ENCODE results near the gene CD79B.

Gene CD79B

GRCh38 chr17:63931981-63932561, at the start of gene CD79B:
TSS of gene CD79B (minus strand) at chr17:63932331. CDS start at chr17:63932261, 70 bp downstream.
- DNase-seq (ENCODE audit: low spot score in 2 of 2) (no peak), ATAC-seq (peak; percentile 69)
- H3K4me3 Mint-ChIP-seq, result peak within 1 kb of the TSS; percentile 83
- peak within 1 kb of the TSS; percentile 92 for H3K27ac Mint-ChIP-seq
- no peaks in the 10 kb centered on the region for H3K36me3 Mint-ChIP-seq
- peaks cover 28% of the 10 kb centered on the region for H3K4me1 Mint-ChIP-seq
- no peaks in the 10 kb centered on the region for H3K9me3 Mint-ChIP-seq

GRCh38 chr17:63978272-63979200, 46.4 kb upstream of the CD79B start:
- no peak overlapping the region for H3K4me3 Mint-ChIP-seq
- H3K4me1 Mint-ChIP-seq, result peaks cover 20% of the 10 kb centered on the region
- DNase-seq (ENCODE audit: low spot score in 2 of 2), result no peak
- H3K36me3 Mint-ChIP-seq, result no peaks in the 10 kb centered on the region
- H3K9me3 Mint-ChIP-seq, result no peaks in the 10 kb centered on the region
- no peak for ATAC-seq
- H3K27ac Mint-ChIP-seq, result no peak overlapping the region

GRCh38 chr17:63976702-63977101, 44.6 kb upstream of the CD79B start:
- no peak for ATAC-seq
- no peak for DNase-seq (ENCODE audit: low spot score in 2 of 2)
- peaks cover 20% of the 10 kb centered on the region for H3K4me1 Mint-ChIP-seq
- no peak overlapping the region for H3K4me3 Mint-ChIP-seq
- H3K27ac Mint-ChIP-seq, result no peak overlapping the region
- no peaks in the 10 kb centered on the region for H3K9me3 Mint-ChIP-seq
- no peaks in the 10 kb centered on the region for H3K36me3 Mint-ChIP-seq

GRCh38 chr17:63975541-63976092, 43.5 kb upstream of the CD79B start:
- Mint-ChIP-seq H3K4me1 (peaks cover 20% of the 10 kb centered on the region), H3K9me3 (no peaks in the 10 kb centered on the region), H3K27ac (peak overlapping the region; percentile 32), H3K36me3 (no peaks in the 10 kb centered on the region), H3K4me3 (no peak overlapping the region)
- no peak for DNase-seq (ENCODE audit: low spot score in 2 of 2)
- peak; percentile 29 for ATAC-seq

DNA sequence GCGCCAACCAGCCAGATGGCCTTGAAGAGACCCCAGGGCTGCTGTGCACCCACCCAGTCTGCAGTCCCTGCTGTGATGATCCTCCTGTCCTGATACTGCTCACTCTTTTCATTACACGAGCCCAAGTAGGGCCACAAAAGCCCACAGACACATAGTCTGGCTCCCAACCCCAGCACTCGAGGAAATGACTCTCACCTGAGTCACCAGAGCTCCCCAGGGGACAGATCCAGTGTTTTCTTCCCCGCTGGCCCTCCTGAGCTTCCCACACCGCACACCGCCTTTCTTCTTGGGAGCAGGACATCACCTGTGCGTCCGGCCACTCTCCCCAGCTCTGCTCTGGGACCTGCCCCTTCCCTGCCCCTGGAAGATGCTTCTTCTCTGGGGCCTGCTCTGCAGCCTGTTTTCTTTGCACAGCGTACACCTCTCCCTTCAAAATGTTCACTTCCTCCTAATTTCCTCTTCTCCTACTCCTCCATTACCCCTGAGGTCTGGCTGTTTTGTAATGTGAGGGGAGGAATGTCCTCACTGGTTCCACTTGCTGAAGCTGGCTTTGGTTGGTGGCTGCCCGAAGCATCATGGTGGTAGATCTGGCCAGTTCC, 42.6 kb upstream of the CD79B start:
- Mint-ChIP-seq H3K4me3 (no peak overlapping the region), H3K36me3 (no peaks in the 10 kb centered on the region), H3K27ac (peak overlapping the region; percentile 23), H3K9me3 (no peaks in the 10 kb centered on the region), H3K4me1 (peaks cover 20% of the 10 kb centered on the region)
- peak; percentile 78 for ATAC-seq
- DNase-seq (ENCODE audit: low spot score in 2 of 2), result no peak

- H3K36me3 Mint-ChIP-seq, result no peaks in the 10 kb centered on the region
- peaks cover 20% of the 10 kb centered on the region for H3K4me1 Mint-ChIP-seq
- no peak overlapping the region for H3K4me3 Mint-ChIP-seq
- peak overlapping the region; percentile 23 for H3K27ac Mint-ChIP-seq
- H3K9me3 Mint-ChIP-seq, result no peaks in the 10 kb centered on the region
- DNase-seq (ENCODE audit: low spot score in 2 of 2) (no peak), ATAC-seq (no peak)
Measured at GRCh38 chr17:63973930-63974593, 41.9 kb upstream of the CD79B start.

DNA sequence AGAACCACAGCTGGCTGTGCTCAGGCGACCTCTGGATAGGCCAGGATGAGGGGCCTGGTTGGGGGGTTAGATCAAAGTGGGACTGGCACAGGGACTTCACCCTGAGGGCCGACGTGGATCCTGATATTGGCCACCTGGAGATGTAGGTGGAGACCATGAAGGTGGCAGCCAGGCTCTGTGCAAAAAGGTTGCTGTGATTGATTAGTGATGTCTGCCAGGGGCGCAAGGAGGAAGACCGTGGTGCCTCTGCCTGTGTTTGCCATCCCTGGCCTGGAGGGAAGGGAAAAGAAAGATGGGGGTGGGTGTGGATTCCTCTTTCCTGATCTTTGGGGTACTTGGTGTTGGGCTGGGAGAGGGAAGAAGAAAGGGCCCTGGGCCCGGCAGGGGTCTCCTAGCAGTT, 41.1 kb upstream of the CD79B start:
- H3K4me3 Mint-ChIP-seq, result no peak overlapping the region
- H3K9me3 Mint-ChIP-seq, result no peaks in the 10 kb centered on the region
- H3K36me3 Mint-ChIP-seq, result no peaks in the 10 kb centered on the region
- peak overlapping the region; percentile 43 for H3K27ac Mint-ChIP-seq
- ATAC-seq (no peak), DNase-seq (ENCODE audit: low spot score in 2 of 2) (no peak)
- H3K4me1 Mint-ChIP-seq, result peaks cover 23% of the 10 kb centered on the region

DNA sequence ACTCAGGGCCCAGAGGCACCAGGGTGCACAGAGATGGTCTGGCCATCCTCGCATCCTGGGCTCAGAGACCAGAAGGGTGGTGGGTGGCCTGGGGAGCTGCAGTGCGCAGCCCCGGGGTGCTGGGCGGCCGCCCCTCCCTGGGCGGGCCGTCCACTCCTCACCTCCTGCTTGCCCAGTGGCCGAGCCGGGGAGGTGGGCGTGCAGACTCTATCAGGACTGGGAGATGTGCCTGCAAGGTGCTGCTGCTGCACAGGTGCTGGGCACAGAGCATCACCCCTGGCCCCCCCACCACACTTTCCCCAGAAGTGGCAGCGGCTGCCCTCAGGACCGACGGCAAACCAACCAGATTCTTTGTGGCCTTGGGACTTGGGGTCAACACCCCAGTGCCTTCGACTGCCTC, 40.7 kb upstream of the CD79B start, which contains the start of gene SCN4A:
TSS of gene SCN4A (minus strand) at position 123 of the 400 bp plus-strand sequence. CDS start at position 46, 77 bp downstream.
- Mint-ChIP-seq H3K4me3 (no peak within 1 kb of the TSS), H3K36me3 (no peaks in the 10 kb centered on the region), H3K9me3 (no peaks in the 10 kb centered on the region), H3K27ac (peak within 1 kb of the TSS; percentile 43), H3K4me1 (peaks cover 28% of the 10 kb centered on the region)
- DNase-seq (ENCODE audit: low spot score in 2 of 2) (no peak), ATAC-seq (no peak)

GRCh38 chr17:63969278-63969677, 37.1 kb upstream of the CD79B start:
- Mint-ChIP-seq H3K9me3 (no peaks in the 10 kb centered on the region), H3K4me3 (no peak overlapping the region), H3K27ac (no peak overlapping the region), H3K4me1 (peaks cover 30% of the 10 kb centered on the region), H3K36me3 (no peaks in the 10 kb centered on the region)
- no peak for DNase-seq (ENCODE audit: low spot score in 2 of 2)
- no peak for ATAC-seq

DNA sequence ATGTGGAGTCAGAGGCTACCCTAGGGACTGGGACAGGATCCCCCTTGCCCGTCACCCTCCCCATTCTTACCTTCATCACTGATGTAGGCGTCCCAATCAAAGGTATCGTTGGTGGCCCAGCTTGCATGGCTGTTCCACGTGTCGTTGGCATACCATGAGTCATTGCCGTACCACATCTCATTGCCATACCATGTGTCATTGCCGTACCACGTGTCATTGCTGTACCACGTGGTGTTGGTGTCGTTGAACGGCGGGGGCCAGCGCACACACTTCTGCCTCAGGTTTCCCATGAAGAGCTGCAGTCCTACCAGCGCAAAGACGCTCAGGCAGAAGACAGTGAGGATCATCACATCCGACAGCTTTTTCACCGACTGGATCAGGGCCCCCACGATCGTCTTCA, 35.8 kb upstream of the CD79B start:
- no peak for DNase-seq (ENCODE audit: low spot score in 2 of 2)

DNA sequence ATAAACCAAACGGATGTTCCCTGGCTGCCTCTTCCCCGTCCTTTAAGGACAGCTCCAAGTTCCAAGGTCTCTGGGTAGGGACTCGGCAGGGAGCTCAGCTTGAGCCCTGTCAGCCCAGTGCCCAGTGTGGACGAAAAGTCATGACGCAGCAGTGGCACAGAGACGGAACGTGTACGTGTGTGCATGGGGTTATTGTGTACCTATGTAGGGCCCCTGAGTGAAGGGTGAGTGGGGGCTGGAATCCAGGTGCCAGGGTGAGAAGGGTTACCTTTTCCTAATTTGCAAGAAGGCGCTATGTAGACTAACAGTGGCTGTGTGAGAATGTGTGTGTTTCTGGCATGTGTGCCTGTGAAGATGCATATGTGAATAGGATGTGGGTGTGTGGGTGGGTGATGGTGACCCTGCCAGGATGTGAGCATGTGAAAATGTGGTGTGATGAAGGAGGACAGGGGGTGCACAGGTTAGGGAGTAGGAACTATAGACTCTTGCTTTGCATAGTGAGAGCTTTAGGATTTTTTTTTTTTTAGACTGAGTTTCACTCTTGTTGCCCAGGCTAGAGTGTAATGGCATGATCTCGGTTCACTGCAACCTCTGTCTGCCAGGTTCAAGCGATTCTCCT, 34.6 kb upstream of the CD79B start:
- DNase-seq (ENCODE audit: low spot score in 2 of 2) (no peak), ATAC-seq (peak; percentile 95)
- no peak overlapping the region for H3K27ac Mint-ChIP-seq
- H3K4me3 Mint-ChIP-seq, result peak overlapping the region; percentile 0
- H3K4me1 Mint-ChIP-seq, result peaks cover 38% of the 10 kb centered on the region
- H3K9me3 Mint-ChIP-seq, result no peaks in the 10 kb centered on the region
- H3K36me3 Mint-ChIP-seq, result no peaks in the 10 kb centered on the region

More for the DNA sequence above, 35.8 kb upstream of the CD79B start:
- no peaks in the 10 kb centered on the region for H3K9me3 Mint-ChIP-seq
- peak; percentile 73 for ATAC-seq
- no peak overlapping the region for H3K27ac Mint-ChIP-seq
- no peak overlapping the region for H3K4me3 Mint-ChIP-seq
- H3K36me3 Mint-ChIP-seq, result no peaks in the 10 kb centered on the region
- peaks cover 28% of the 10 kb centered on the region for H3K4me1 Mint-ChIP-seq

DNA sequence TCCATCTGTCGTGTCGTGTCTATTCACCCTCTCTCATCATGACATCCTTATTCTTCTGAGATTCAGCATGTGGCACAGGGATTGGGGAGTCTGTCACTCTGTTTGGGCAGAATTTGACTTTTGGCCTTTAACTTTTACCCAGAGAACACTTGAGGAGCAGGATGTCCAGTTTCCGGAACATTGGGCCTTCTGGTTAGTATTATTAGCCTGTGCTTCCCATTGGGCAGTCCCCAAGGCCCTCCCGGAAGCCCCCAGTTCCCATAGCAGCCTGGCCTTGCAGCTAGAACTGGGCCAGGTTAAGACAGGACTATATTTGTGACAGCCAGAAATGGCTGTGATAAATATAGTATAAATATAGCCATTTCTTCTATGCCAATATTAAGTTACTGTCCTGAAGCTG, 31.0 kb upstream of the CD79B start:
- DNase-seq (ENCODE audit: low spot score in 2 of 2) (no peak), ATAC-seq (no peak)
- Mint-ChIP-seq H3K27ac (no peak overlapping the region), H3K36me3 (no peaks in the 10 kb centered on the region), H3K9me3 (no peaks in the 10 kb centered on the region), H3K4me1 (peaks cover 39% of the 10 kb centered on the region), H3K4me3 (no peak overlapping the region)

DNA sequence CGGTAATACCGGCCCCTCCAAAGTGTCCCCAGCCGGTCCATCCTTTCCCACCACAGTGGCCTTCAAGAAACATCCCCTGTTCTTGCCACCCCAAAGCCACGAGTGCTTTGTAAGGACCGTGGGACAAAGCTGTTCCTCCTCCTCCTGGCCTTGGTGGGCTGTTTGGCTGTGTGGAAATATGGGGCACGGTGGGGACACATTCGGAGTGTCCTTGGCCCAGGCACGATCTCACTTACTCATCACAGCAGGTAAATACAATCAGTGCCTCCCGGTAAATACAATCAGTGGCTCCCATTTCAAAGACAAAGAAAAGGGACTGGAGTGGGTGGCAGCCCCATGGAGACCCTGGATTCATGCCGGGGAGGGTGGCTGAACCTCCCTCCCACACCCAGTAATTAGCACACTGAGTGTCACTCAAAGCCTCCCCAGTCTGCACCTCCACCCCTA, 30.2 kb upstream of the CD79B start:
- Mint-ChIP-seq H3K4me3 (no peak overlapping the region), H3K27ac (no peak overlapping the region)

DNA sequence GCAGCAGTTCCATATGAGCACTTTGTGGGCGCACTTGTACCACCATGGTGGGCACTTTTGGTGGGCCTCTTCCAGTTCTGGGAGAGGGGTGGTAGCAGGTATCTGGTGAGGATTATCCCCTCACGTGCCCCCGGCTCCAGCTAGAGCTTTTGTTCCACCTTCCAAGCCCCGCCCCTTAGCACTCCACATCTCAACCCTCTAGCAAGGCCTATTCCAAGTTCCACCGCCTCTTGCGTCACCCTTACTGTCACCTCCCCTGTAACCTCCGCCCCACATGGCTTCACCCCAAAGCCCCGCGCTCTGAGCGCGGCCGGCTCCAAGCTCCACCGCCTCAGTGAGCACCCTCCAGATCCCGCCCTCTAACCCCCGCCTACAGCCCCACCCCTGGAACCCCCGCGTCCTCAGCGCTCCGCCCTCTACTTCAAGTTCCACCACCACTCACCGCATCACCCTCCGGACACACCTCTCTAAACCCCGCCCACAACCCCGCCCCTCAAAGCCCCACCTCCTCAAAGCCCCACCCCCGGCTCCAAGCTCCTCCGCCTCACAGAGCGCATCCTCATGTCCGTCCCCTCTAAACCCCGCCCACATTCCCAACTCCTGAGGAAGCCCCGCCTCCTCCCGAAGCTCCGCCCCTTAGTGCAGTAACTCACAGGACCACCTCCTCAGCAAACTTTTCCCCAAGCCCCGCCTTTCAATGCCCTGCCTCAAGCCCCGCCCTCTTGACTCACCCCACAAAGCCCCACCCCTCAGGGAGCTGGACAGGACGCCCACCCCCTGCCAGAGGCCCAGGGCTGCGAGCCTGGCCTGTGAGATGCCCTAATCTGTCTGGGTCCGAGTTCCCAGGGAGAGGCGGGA, 29.5 kb upstream of the CD79B start:
- H3K4me1 Mint-ChIP-seq, result peaks cover 33% of the 10 kb centered on the region
- H3K27ac Mint-ChIP-seq, result no peak overlapping the region
- H3K36me3 Mint-ChIP-seq, result no peaks in the 10 kb centered on the region
- peak; percentile 62 for ATAC-seq
- no peaks in the 10 kb centered on the region for H3K9me3 Mint-ChIP-seq
- H3K4me3 Mint-ChIP-seq, result peak overlapping the region; percentile 31
- no peak for DNase-seq (ENCODE audit: low spot score in 2 of 2)

More for the DNA sequence above, 30.2 kb upstream of the CD79B start:
- Mint-ChIP-seq H3K4me1 (peaks cover 34% of the 10 kb centered on the region), H3K9me3 (no peaks in the 10 kb centered on the region), H3K36me3 (no peaks in the 10 kb centered on the region)
- DNase-seq (ENCODE audit: low spot score in 2 of 2), result no peak
- no peak for ATAC-seq

Data from stimulated activated effector memory CD8-positive, alpha-beta T cell treated with anti-CD3 and anti-CD28 coated beads, Interleukin-12 subunit alpha, Interleukin-12 subunit beta, amount 100 ng/mL, for 72 hours (primary cell).